A549 (cell line): ENCODE results near the gene PLD4. TPM values are rescaled to one million over a fixed set of nuclear protein-coding genes. Genes with fewer than 3 reads are reported as not detected.
"Not testable (repeated sequence)": the region's sequence is repeated elsewhere in the genome, so short reads cannot be mapped to it uniquely, and the experiment has no call there.

Experiments
- ATAC-seq, 2 experiments: fragments of 200-7000 bp in 1 of 2; fragments of >200 bp in 1 of 2; cut with Nextera tagmentation in 1 of 2; cut with Tn5 transposase in 1 of 2; 3 replicates each; pipeline versions ENCODE4 v1.8.0 to v1.9.1; 2018 to 2020; ENCODE audit warnings: mild to moderate bottlenecking in 1 of 2, moderate library complexity in 1 of 2
- CTCF ChIA-PET: fragments of 300-600 bp; sonication (Branson Sonifier 250); formaldehyde crosslinking; extraction: SDS; loops from one replicate; lab custom pipeline; 2021; ENCODE audit warnings: antibody characterized with exemption, inconsistent platforms; lab: Yijun Ruan, JAX
- POLR2A ChIA-PET: fragments of 350-600 bp; formaldehyde crosslinking; extraction: SDS; loops from one replicate; lab custom pipeline; 2021; ENCODE audit warnings: antibody characterized with exemption, inconsistent platforms; lab: Yijun Ruan, JAX
- DNase-seq, 2 experiments: peaks; one replicate each; pipeline versions ENCODE4 v3.0.0 to v3.0.0-alpha.2; 2011 to 2016; ENCODE audit warnings: low read depth in 1 of 2, low spot score in 1 of 2
- FAIRE-seq: peaks from 2 replicates; lab custom pipeline; 2011; peaks lifted over from hg19 to GRCh38; lab: Jason Lieb, UNC
- H3K27ac ChIP-seq, 2 experiments: fragments of >200 bp; sonication (Bioruptor Twin); formaldehyde crosslinking; 3 replicates each; pipeline ENCODE4 v1.5.1; 2016 to 2017
- H3K4me1 ChIP-seq: fragments of >200 bp; sonication (Bioruptor Twin); formaldehyde crosslinking; 3 replicates; pipeline ENCODE4 v1.6.1; 2016
- H3K4me2 ChIP-seq: fragments of >200 bp; sonication (Bioruptor Twin); formaldehyde crosslinking; 3 replicates; pipeline ENCODE4 v1.6.1; 2016
- H3K4me3 ChIP-seq: fragments of >200 bp; sonication (Bioruptor Twin); formaldehyde crosslinking; 3 replicates; pipeline ENCODE4 v1.5.1; 2016
- H3K9me3 ChIP-seq: fragments of >200 bp; sonication (Bioruptor Twin); formaldehyde crosslinking; 3 replicates; pipeline ENCODE4 v1.6.1; 2016
- CBX8 ChIP-seq: fragments of 200-600 bp; sonication (generic); IDR thresholded peaks from 2 replicates; pipeline ENCODE4 v1.6.1; 2016
- CEBPB ChIP-seq, 2 experiments: fragments of >200 bp in 1 of 2; sonication (Bioruptor Twin) in 1 of 2; formaldehyde crosslinking in 1 of 2; IDR thresholded peaks; 2 replicates each; pipeline ENCODE4 v1.6.1; 2012 to 2016
- CHD2 ChIP-seq: fragments of 150-350 bp; IDR thresholded peaks from 2 replicates; pipeline ENCODE4 v1.6.1; 2014; ENCODE audit warnings: low read length; ENCODE audit not compliant: partially characterized antibody
- EHMT2 ChIP-seq: fragments of 200-600 bp; sonication (generic); IDR thresholded peaks from 2 replicates; pipeline ENCODE4 v1.6.1; 2016; ENCODE audit warnings: antibody characterized with exemption, low read depth, mild to moderate bottlenecking, moderate library complexity
- FOSL2 ChIP-seq, 2 experiments: fragments of 450-650 bp in 1 of 2; fragments of >200 bp in 1 of 2; sonication (Bioruptor Twin) in 1 of 2; formaldehyde crosslinking; IDR thresholded peaks; 2 replicates each; pipeline versions ENCODE4 v1.5.0 to v1.6.1; 2016 to 2020; ENCODE audit warnings: mild to moderate bottlenecking in 1 of 2, moderate library complexity in 1 of 2
- HOXA7 ChIP-seq: fragments of 250-450 bp; sonication (Bioruptor Pico); IDR thresholded peaks from 2 replicates; pipeline ENCODE4 v1.5.0; 2020; ENCODE audit warnings: mild to moderate bottlenecking, moderate library complexity
- HOXB5 ChIP-seq: fragments of 250-450 bp; sonication (Bioruptor Pico); IDR thresholded peaks from 2 replicates; pipeline ENCODE4 v1.5.0; 2020; ENCODE audit warnings: mild to moderate bottlenecking, moderate library complexity
- JUN ChIP-seq, 2 experiments: fragments of >200 bp; sonication (Bioruptor Twin); formaldehyde crosslinking; IDR thresholded peaks; 2 replicates in 1 of 2; 3 replicates in 1 of 2; pipeline ENCODE4 v1.6.1; 2016 to 2017
- JUNB ChIP-seq: fragments of >200 bp; sonication (Bioruptor Twin); formaldehyde crosslinking; IDR thresholded peaks from 2 replicates; pipeline ENCODE4 v1.6.1; 2016
- NR3C1 ChIP-seq: fragments of >200 bp; sonication (Bioruptor Twin); formaldehyde crosslinking; IDR thresholded peaks from 3 replicates; pipeline ENCODE4 v1.6.1; 2017
- POLR2A ChIP-seq: IDR thresholded peaks from 2 replicates; pipeline ENCODE4 v1.6.1; 2012; ENCODE audit warnings: mild to moderate bottlenecking, low read length
- POLR2AphosphoS2 ChIP-seq: conservative IDR thresholded peaks from 2 replicates; pipeline ENCODE4 v1.6.1; 2012; ENCODE audit warnings: low read length, improper control_type of control experiment, inconsistent platforms
- RARB ChIP-seq: fragments of 250-450 bp; sonication (Bioruptor Pico); IDR thresholded peaks from 2 replicates; pipeline ENCODE4 v1.8.0; 2021; ENCODE audit warnings: mild to moderate bottlenecking, moderate library complexity
- SMC3 ChIP-seq: fragments of >200 bp; sonication (Bioruptor Twin); formaldehyde crosslinking; IDR thresholded peaks from 3 replicates; pipeline ENCODE4 v1.6.1; 2018; ENCODE audit warnings: inconsistent platforms
- SREBF2 ChIP-seq: fragments of 450-650 bp; IDR thresholded peaks from 2 replicates; pipeline ENCODE4 v1.6.1; 2014; ENCODE audit warnings: mild to moderate bottlenecking, moderate library complexity
- TP53 ChIP-seq: fragments of 250-450 bp; sonication (Bioruptor Pico); IDR thresholded peaks from 2 replicates; pipeline ENCODE4 v1.5.0; 2021; ENCODE audit warnings: mild to moderate bottlenecking, moderate library complexity
- ZC3H11A ChIP-seq: fragments of 450-650 bp; IDR thresholded peaks from 2 replicates; pipeline ENCODE4 v1.6.1; 2014; ENCODE audit warnings: antibody characterized with exemption, mild to moderate bottlenecking
- WGBS: methylation state at CpG from one replicate; pipeline ENCODE4 v1.1.6; 2017; ENCODE audit errors: missing lambda C conversion rate; 5-methylcytosine and 5-hydroxymethylcytosine counted together
- polyA plus RNA-seq, 4 experiments: library from polyadenylated mRNA; depleted of rRNA in 3 of 4; stranded (reverse); fragments of >200 nt; fragmentation: RNase III in 1 of 4; extraction: RNeasy Plus Mini Kit Qiagen cat#74134 plus additional on column Dnase treatment in 1 of 4; gene quantifications; 2 replicates in 3 of 4; 3 replicates in 1 of 4; pipeline ENCODE4 v1.2.3, GENCODE V29; 2011 to 2017
- TF ChIP-seq, protein P1 (sequence below): fragments of 200-600 bp; sonication (generic); IDR thresholded peaks from 2 replicates; pipeline ENCODE4 v1.6.1; 2016; ENCODE audit warnings: antibody characterized with exemption, mild to moderate bottlenecking, moderate library complexity
- TF ChIP-seq, protein P2 (sequence below): fragments of 250-450 bp; sonication (Bioruptor Pico); IDR thresholded peaks from 2 replicates; pipeline ENCODE4 v1.5.0; 2021; ENCODE audit warnings: mild to moderate bottlenecking, moderate library complexity, borderline replicate concordance
- TF ChIP-seq, protein P3 (sequence below): fragments of >200 bp; sonication (Bioruptor Twin); formaldehyde crosslinking; IDR thresholded peaks from 3 replicates; pipeline ENCODE4 v1.5.1; 2016

The PLD4 gene
- polyA plus RNA-seq, 2 of the 4 experiments (the other 2 are of a cell fraction) = 0.01 TPM

DNA sequence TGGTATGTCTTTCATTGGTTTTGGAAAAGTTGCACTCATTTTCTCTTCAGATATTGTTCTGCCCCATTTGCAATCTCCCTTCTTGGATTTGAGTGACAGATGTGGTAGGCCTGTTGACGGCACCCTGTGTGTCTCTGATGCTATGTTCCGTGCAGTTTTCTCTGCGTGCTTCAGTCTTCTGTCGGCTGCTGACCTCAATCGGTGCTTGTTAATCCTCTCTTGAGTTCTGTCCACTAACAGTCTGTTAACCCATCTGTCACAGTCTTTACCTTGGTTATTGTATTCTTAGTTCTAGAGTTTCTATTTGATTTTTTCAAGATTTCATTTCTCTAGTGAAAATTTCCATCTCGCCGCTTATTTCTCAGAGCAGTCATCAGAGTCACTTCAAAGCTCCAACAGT is 20.7 kb upstream of the PLD4 start:
- CTCF ChIA-PET = no interaction called here
- H3K4me1 ChIP-seq = no peaks in the 10 kb centered on the region

DNA sequence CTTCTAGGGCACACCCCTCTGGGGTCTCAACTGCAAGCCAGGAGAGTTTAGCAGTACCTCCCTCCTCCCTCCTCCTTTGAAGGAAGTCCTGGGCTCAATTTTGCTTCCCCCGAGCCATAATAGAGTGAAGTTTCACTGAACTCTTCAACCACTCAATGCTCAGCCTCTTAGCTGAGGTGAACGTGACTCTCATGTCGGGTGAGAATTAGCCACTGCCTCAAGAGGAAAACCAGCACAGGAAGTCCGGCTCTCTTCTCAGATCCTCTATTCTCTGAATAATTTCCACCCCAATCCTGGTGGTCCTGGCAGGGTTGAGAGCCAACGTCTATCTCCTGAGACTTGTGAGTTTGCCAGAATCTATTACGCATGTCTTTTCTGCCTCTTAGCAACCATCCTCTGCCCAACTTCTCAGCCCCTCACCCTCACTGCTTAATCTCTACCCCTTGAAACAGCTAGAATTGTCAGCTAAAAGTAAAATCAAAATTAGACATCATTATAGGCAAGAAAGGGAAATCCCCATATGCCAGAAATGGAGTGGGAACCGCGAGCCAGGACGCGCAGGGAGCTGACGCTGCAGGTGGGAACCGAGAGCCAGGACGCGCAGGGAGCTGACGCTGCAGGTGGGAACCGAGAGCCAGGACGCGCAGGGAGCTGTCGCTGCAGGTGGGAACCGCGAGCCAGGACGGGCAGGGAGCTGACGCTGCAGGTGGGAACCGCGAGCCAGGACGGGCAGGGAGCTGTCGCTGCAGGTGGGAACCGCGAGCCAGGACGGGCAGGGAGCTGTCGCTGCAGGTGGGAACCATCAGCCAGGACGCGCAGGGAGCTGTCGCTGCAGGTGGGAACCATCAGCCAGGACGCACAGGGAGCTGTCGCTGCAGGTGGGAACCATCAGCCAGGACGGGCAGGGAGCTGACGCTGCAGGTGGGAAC is 19.8 kb upstream of the PLD4 start:
- FAIRE-seq, H3K4me3 ChIP-seq, H3K9me3 ChIP-seq, POLR2A ChIA-PET, DNase-seq, ATAC-seq, H3K4me1 ChIP-seq, H3K4me2 ChIP-seq, H3K27ac ChIP-seq: not testable (repeated sequence)
- WGBS = 66% methylated on average over 31 of the region's 38 CpGs
- CTCF ChIA-PET = interaction anchor here (0.7 kb wide), 1 partner anchor 10 kb away, joined by 3 read pairs; no protein-coding TSS in a partner anchor

More for the DNA sequence above, 20.7 kb upstream of the PLD4 start:
- TF ChIP-seq JUNB (no peak), NR3C1 (no peak), SREBF2 (no peak), EHMT2 (no peak), JUN (IDR thresholded peaks at IDR 0.05) (no peak), POLR2AphosphoS2 (no peak), SMC3 (no peak)
- POLR2A ChIA-PET = no interaction called here
- DNase-seq (no peak), ATAC-seq (no peak), FAIRE-seq (no peak)
- 75% methylated on average over 7 of the region's 7 CpGs for WGBS
- Histone ChIP-seq H3K4me2 (no peak overlapping the region), H3K4me3 (no peak overlapping the region), H3K27ac (no peak overlapping the region), H3K9me3 (peaks cover 7% of the 10 kb centered on the region; the same call in 1 of the 3 replicates)

DNA sequence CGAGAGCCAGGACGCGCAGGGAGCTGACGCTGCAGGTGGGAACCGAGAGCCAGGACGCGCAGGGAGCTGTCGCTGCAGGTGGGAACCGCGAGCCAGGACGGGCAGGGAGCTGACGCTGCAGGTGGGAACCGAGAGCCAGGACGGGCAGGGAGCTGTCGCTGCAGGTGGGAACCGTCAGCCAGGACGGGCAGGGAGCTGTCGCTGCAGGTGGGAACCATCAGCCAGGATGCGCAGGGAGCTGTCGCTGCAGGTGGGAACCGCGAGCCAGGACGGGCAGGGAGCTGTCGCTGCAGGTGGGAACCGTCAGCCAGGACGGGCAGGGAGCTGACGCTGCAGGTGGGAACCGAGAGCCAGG is 19.1 kb upstream of the PLD4 start:
- 71% methylated on average over 28 of the region's 28 CpGs for WGBS
- ATAC-seq, DNase-seq, H3K4me1 ChIP-seq, H3K9me3 ChIP-seq, FAIRE-seq, H3K27ac ChIP-seq, POLR2A ChIA-PET, H3K4me2 ChIP-seq, H3K4me3 ChIP-seq: not testable (repeated sequence)
- CTCF ChIA-PET = interaction anchor here (0.7 kb wide), 1 partner anchor 10 kb away, joined by 3 read pairs; no protein-coding TSS in a partner anchor

DNA sequence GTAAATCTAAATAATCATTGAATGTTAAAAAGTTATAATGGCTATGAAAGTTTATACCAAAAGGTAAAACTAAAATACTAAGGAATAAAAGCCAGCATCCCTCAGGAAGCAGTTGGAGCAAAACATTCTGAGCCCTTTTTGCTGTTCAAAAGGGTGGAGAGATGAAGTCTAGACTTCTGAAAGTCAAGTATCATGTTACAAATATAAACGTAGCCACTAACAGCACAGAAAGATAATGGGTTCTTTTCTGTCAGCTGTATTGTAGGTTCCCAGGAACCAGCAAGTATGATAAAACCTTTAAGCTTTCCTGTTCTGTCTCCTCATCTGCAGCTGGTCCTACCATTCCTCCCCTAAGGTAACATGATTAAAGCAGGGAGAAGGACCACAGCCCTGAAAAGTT is 16.4 kb upstream of the PLD4 start:
- CTCF ChIA-PET = interaction anchor here (1.2 to 6.1 kb wide), 3 partner anchors 12 to 61 kb away, joined by 3 to 26 read pairs (median 4); no protein-coding TSS in a partner anchor
- no peak overlapping the region for H3K4me2 ChIP-seq
- TF ChIP-seq CHD2 (no peak), HOXB5 (CRISPR knock-in tag) (no peak), HOXA7 (CRISPR knock-in tag) (no peak), SREBF2 (no peak), CBX8 (no peak), FOSL2 (IDR thresholded peaks at IDR 0.05) (no peak), FOSL2 (CRISPR knock-in tag; IDR thresholded peaks at IDR 0.05) (no peak), TP53 (CRISPR knock-in tag) (no peak), POLR2A (no peak), ZC3H11A (no peak), RARB (CRISPR knock-in tag) (no peak), EHMT2 (no peak), CEBPB (IDR thresholded peaks at IDR 0.05) (no peak), JUNB (no peak)
- TF ChIP-seq, protein P1, sequence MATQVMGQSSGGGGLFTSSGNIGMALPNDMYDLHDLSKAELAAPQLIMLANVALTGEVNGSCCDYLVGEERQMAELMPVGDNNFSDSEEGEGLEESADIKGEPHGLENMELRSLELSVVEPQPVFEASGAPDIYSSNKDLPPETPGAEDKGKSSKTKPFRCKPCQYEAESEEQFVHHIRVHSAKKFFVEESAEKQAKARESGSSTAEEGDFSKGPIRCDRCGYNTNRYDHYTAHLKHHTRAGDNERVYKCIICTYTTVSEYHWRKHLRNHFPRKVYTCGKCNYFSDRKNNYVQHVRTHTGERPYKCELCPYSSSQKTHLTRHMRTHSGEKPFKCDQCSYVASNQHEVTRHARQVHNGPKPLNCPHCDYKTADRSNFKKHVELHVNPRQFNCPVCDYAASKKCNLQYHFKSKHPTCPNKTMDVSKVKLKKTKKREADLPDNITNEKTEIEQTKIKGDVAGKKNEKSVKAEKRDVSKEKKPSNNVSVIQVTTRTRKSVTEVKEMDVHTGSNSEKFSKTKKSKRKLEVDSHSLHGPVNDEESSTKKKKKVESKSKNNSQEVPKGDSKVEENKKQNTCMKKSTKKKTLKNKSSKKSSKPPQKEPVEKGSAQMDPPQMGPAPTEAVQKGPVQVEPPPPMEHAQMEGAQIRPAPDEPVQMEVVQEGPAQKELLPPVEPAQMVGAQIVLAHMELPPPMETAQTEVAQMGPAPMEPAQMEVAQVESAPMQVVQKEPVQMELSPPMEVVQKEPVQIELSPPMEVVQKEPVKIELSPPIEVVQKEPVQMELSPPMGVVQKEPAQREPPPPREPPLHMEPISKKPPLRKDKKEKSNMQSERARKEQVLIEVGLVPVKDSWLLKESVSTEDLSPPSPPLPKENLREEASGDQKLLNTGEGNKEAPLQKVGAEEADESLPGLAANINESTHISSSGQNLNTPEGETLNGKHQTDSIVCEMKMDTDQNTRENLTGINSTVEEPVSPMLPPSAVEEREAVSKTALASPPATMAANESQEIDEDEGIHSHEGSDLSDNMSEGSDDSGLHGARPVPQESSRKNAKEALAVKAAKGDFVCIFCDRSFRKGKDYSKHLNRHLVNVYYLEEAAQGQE = no peak
- TF ChIP-seq, protein P2, sequence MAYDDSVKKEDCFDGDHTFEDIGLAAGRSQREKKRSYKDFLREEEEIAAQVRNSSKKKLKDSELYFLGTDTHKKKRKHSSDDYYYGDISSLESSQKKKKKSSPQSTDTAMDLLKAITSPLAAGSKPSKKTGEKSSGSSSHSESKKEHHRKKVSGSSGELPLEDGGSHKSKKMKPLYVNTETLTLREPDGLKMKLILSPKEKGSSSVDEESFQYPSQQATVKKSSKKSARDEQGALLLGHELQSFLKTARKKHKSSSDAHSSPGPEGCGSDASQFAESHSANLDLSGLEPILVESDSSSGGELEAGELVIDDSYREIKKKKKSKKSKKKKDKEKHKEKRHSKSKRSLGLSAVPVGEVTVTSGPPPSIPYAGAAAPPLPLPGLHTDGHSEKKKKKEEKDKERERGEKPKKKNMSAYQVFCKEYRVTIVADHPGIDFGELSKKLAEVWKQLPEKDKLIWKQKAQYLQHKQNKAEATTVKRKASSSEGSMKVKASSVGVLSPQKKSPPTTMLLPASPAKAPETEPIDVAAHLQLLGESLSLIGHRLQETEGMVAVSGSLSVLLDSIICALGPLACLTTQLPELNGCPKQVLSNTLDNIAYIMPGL (CRISPR knock-in tag) = no peak
- TF ChIP-seq, protein P3, sequence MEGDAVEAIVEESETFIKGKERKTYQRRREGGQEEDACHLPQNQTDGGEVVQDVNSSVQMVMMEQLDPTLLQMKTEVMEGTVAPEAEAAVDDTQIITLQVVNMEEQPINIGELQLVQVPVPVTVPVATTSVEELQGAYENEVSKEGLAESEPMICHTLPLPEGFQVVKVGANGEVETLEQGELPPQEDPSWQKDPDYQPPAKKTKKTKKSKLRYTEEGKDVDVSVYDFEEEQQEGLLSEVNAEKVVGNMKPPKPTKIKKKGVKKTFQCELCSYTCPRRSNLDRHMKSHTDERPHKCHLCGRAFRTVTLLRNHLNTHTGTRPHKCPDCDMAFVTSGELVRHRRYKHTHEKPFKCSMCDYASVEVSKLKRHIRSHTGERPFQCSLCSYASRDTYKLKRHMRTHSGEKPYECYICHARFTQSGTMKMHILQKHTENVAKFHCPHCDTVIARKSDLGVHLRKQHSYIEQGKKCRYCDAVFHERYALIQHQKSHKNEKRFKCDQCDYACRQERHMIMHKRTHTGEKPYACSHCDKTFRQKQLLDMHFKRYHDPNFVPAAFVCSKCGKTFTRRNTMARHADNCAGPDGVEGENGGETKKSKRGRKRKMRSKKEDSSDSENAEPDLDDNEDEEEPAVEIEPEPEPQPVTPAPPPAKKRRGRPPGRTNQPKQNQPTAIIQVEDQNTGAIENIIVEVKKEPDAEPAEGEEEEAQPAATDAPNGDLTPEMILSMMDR = no peak
- TF ChIP-seq, all 56 proteins: peak for 0
- no peak overlapping the region for H3K4me3 ChIP-seq
- 0% methylated on average over 1 of the region's 1 CpG for WGBS
- FAIRE-seq = no peak
- H3K9me3 ChIP-seq = peaks cover 32% of the 10 kb centered on the region
- POLR2A ChIA-PET = interaction anchor here (0.9 kb wide), 1 partner anchor 14 kb away, joined by 5 read pairs; no protein-coding TSS in a partner anchor
- H3K27ac ChIP-seq = no peak overlapping the region
- no peaks in the 10 kb centered on the region for H3K4me1 ChIP-seq
- ATAC-seq = no peak
- no peak for DNase-seq
